Keratinocyte (primary cell): ENCODE results near the gene GPX4. TPM values are rescaled to one million over a fixed set of nuclear protein-coding genes. Genes with fewer than 3 reads are reported as not detected.

Experiments
- DNase-seq: peaks from one replicate; pipeline ENCODE4 v3.0.0-alpha.2; 2011; ENCODE audit warnings: low read depth, missing footprints, low spot score
- FAIRE-seq: peaks from 2 replicates; lab custom pipeline; 2011; peaks lifted over from hg19 to GRCh38; lab: Jason Lieb, UNC
- H2AFZ ChIP-seq: 2 replicates; pipeline ENCODE4 v1.6.0; 2012; ENCODE audit warnings: low read length, control low read depth, inconsistent platforms; ENCODE audit not compliant: control insufficient read depth
- H3K27ac ChIP-seq: 2 replicates; pipeline ENCODE4 v1.5.1; 2011; ENCODE audit warnings: low read length; ENCODE audit not compliant: control insufficient read depth, insufficient read depth
- H3K27me3 ChIP-seq: 3 replicates; pipeline ENCODE4 v1.6.0; 2011; ENCODE audit warnings: low read length; ENCODE audit not compliant: control insufficient read depth, insufficient read depth; ENCODE audit errors: extremely low read depth
- H3K36me3 ChIP-seq, 2 experiments: 2 replicates in 1 of 2; 3 replicates in 1 of 2; pipeline ENCODE4 v1.5.1; 2011; ENCODE audit warnings: low read length in 2 of 2, mild to moderate bottlenecking in 1 of 2; ENCODE audit not compliant: control insufficient read depth in 2 of 2, insufficient read depth in 2 of 2; ENCODE audit errors: extremely low read depth in 1 of 2
- H3K4me1 ChIP-seq: 3 replicates; pipeline ENCODE4 v1.5.1; 2011; ENCODE audit warnings: low read length; ENCODE audit not compliant: control insufficient read depth, insufficient read depth; ENCODE audit errors: extremely low read depth
- H3K4me2 ChIP-seq: 3 replicates; pipeline ENCODE4 v1.6.0; 2011; ENCODE audit warnings: low read depth, low read length; ENCODE audit not compliant: control insufficient read depth, insufficient read depth; ENCODE audit errors: extremely low read depth
- H3K4me3 ChIP-seq, 3 experiments: fragments of 200-600 bp in 1 of 3; sonication (generic) in 1 of 3; 2 replicates in 2 of 3; 3 replicates in 1 of 3; pipeline ENCODE4 v1.5.1; 2011 to 2016; ENCODE audit warnings: low read length in 3 of 3, mild to moderate bottlenecking in 3 of 3, control low read depth in 2 of 3, inconsistent platforms in 1 of 3, low read depth in 1 of 3, mixed read lengths in 1 of 3, mixed run types in 1 of 3, moderate library complexity in 1 of 3; ENCODE audit not compliant: control insufficient read depth in 2 of 3, insufficient read depth in 2 of 3; ENCODE audit errors: extremely low read depth in 1 of 3
- H3K79me2 ChIP-seq: 2 replicates; pipeline ENCODE4 v1.6.0; 2012; ENCODE audit warnings: low read length; ENCODE audit not compliant: control insufficient read depth, insufficient read depth
- H3K9ac ChIP-seq: 3 replicates; pipeline ENCODE4 v1.6.0; 2011; ENCODE audit warnings: low read length; ENCODE audit not compliant: control insufficient read depth, insufficient read depth; ENCODE audit errors: extremely low read depth
- H3K9me1 ChIP-seq: 3 replicates; pipeline ENCODE4 v1.6.0; 2011; ENCODE audit warnings: low read length; ENCODE audit not compliant: control insufficient read depth, insufficient read depth; ENCODE audit errors: extremely low read depth
- H3K9me3 ChIP-seq: 2 replicates; pipeline ENCODE4 v1.5.1; 2012; ENCODE audit warnings: low read depth, low read length; ENCODE audit not compliant: control insufficient read depth
- H4K20me1 ChIP-seq: 3 replicates; pipeline ENCODE4 v1.6.0; 2011; ENCODE audit warnings: low read length; ENCODE audit not compliant: control insufficient read depth, insufficient read depth; ENCODE audit errors: extremely low read depth
- CTCF ChIP-seq, 3 experiments: IDR thresholded peaks in 1 of 3; conservative IDR thresholded peaks in 1 of 3; optimal IDR thresholded peaks in 1 of 3; 2 replicates in 2 of 3; 3 replicates in 1 of 3; pipeline versions ENCODE3 to v1.5.1; 2011; ENCODE audit warnings: low read length in 3 of 3, mild to moderate bottlenecking in 3 of 3, moderate library complexity in 2 of 3, control low read depth in 1 of 3, inconsistent platforms in 1 of 3; ENCODE audit not compliant: insufficient read depth in 2 of 3; ENCODE audit errors: extremely low read depth in 1 of 3
- EZH2 ChIP-seq: IDR thresholded peaks from one replicate; pipeline ENCODE4 v1.6.1; 2012; ENCODE audit warnings: inconsistent platforms, mild to moderate bottlenecking, low read length, moderate library complexity
- dilution Hi-C: fragments of 300-500 bp; cut with MboI; formaldehyde crosslinking; loops from one replicate; pipeline ENCODE4 v1.7.0; 2020; ENCODE audit warnings: low sequenced_read_pairs; ENCODE audit not compliant: extremely low pct_ligation_motif_present
- polyA plus RNA-seq, 5 experiments: library from polyadenylated mRNA; depleted of rRNA in 3 of 5; stranded (reverse) in 3 of 5; stranded (forward) in 1 of 5; unstranded in 1 of 5; fragments of >200 nt; gene quantifications; 1 replicate in 1 of 5; 2 replicates in 3 of 5; 3 replicates in 1 of 5; pipeline versions ENCODE4 v1.2.1 to v1.2.3, GENCODE V29; 2011 to 2012; ENCODE audit warnings: missing spikeins in 2 of 5, low read depth in 1 of 5, low replicate concordance in 1 of 5

The GPX4 gene
- polyA plus RNA-seq, 1 donor (not counting 4 experiments of a cell fraction or from before 2014, with no cell fraction given) = 193 TPM

- no peak overlapping the region for H3K9ac ChIP-seq
- no peaks in the 10 kb centered on the region for H3K27me3 ChIP-seq
- TF ChIP-seq CTCF (optimal IDR thresholded peaks at IDR 0.05 in 1 of 3, IDR thresholded peaks at IDR 0.05 in 1 of 3, conservative IDR thresholded peaks at IDR 0.05 in 1 of 3; ENCODE audit: extremely low read depth in 1 of 3, insufficient read depth in 2 of 3, low read length in 3 of 3) = no peak
- TF ChIP-seq EZH2 = no peak
- H3K27ac ChIP-seq = no peak overlapping the region
- dilution Hi-C loops = no loop called here
- no peaks in the 10 kb centered on the region for H3K9me1 ChIP-seq
- no peak overlapping the region for H3K4me2 ChIP-seq
- no peak for DNase-seq
- H3K4me1 ChIP-seq = peaks cover 2% of the 10 kb centered on the region
- no peak for FAIRE-seq
- H4K20me1 ChIP-seq = peaks cover 3% of the 10 kb centered on the region
- no peak overlapping the region for H2AFZ ChIP-seq
- H3K36me3 ChIP-seq = peaks cover 40 to 51% of the 10 kb centered on the region in 2 experiments
- no peaks in the 10 kb centered on the region for H3K79me2 ChIP-seq
- no peaks in the 10 kb centered on the region for H3K9me3 ChIP-seq
- H3K4me3 ChIP-seq = no peak overlapping the region
Observed at GRCh38 chr19:1117654-1118053, 13.9 kb downstream of the GPX4 start.

DNA sequence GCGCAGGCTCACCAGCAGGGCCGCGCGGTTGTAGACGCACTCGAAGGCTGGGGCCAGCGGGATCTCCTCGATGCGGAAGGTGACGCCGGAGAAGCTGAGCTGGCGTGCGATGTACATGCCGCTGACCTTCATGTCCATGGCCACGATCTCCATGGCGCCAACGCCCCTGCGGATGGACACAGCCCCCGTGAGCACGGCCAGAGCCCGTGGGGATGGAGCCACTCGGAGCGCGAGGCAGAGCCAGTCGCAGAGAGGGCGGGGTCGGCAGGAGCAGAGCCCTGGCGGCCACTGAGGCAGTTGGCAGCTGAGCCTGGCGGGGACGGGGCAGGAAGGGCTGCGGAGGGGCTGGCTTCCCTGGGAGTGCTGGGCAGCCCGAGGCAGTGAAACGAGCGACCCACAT, 15.2 kb downstream of the GPX4 start:
- no peak for FAIRE-seq

More for the DNA sequence above, 15.2 kb downstream of the GPX4 start:
- Histone ChIP-seq H3K4me1 (no peaks in the 10 kb centered on the region), H3K79me2 (no peaks in the 10 kb centered on the region), H3K9me3 (no peaks in the 10 kb centered on the region), H3K36me3 (peaks cover 43 to 56% of the 10 kb centered on the region in 2 experiments), H3K4me2 (no peak overlapping the region), H3K9me1 (no peaks in the 10 kb centered on the region), H2AFZ (no peak overlapping the region), H3K27ac (no peak overlapping the region), H3K4me3 (no peak overlapping the region), H3K27me3 (no peaks in the 10 kb centered on the region), H4K20me1 (peaks cover 4% of the 10 kb centered on the region), H3K9ac (no peak overlapping the region)
- no peak for TF ChIP-seq EZH2
- TF ChIP-seq CTCF (optimal IDR thresholded peaks at IDR 0.05 in 1 of 3, IDR thresholded peaks at IDR 0.05 in 1 of 3, conservative IDR thresholded peaks at IDR 0.05 in 1 of 3; ENCODE audit: extremely low read depth in 1 of 3, insufficient read depth in 2 of 3, low read length in 3 of 3) = no peak
- DNase-seq = no peak
- dilution Hi-C loops = no loop called here
